Stimulated activated CD4-positive, alpha-beta T cell treated with anti-CD3 and anti-CD28 coated beads, Interleukin-2, amount 100 ng/mL, for 48 hours (primary cell): ENCODE measurements around the gene SFTPD.
"Not testable (repeated sequence)": the region's sequence is repeated elsewhere in the genome, so short reads cannot be mapped to it uniquely, and the experiment has no call there.

Experiments used
- DNase-seq, 2 donors: peaks; one replicate each; pipeline ENCODE4 v3.0.0-alpha.2; 2020

Gene SFTPD

GRCh38 chr10:79948976-79949722, at the start of gene SFTPD:
SFTPD (minus strand) TSS chr10:79949105; CDS start chr10:79946659, 2,446 bp downstream.
- DNase-seq: no peak

- DNase-seq: no peak
Measured at GRCh38 chr10:79995979-79996634, 47.2 kb upstream of the SFTPD start.

- no peak for DNase-seq
Measured at GRCh38 chr10:79994556-79994955, 45.7 kb upstream of the SFTPD start.

- not testable (repeated sequence) for DNase-seq
Measured at GRCh38 chr10:79988199-79988598, 39.3 kb upstream of the SFTPD start.

- DNase-seq: not testable (repeated sequence)
Measured at GRCh38 chr10:79986661-79987060, 37.8 kb upstream of the SFTPD start.

GRCh38 chr10:79985481-79986072, 36.7 kb upstream of the SFTPD start:
- no peak for DNase-seq

- peak; percentile 30 to 41 for DNase-seq
Measured at GRCh38 chr10:79984851-79985250, 35.9 kb upstream of the SFTPD start.

GRCh38 chr10:79983286-79983909, 34.5 kb upstream of the SFTPD start:
- DNase-seq: no peak

- DNase-seq: no peak
Measured at GRCh38 chr10:79982861-79983260, 34.0 kb upstream of the SFTPD start.

- peak in 1 of 2 donors; percentile 7 for DNase-seq
Measured at GRCh38 chr10:79982362-79982800, 33.5 kb upstream of the SFTPD start.

- peak; percentile 12 to 19 for DNase-seq
Measured at GRCh38 chr10:79981450-79982361, 32.8 kb upstream of the SFTPD start.

GRCh38 chr10:79980711-79981110, 31.8 kb upstream of the SFTPD start:
- DNase-seq: no peak

GRCh38 chr10:79979976-79980687, 31.2 kb upstream of the SFTPD start:
- DNase-seq: no peak

GRCh38 chr10:79979310-79979975, 30.5 kb upstream of the SFTPD start:
- no peak for DNase-seq

GRCh38 chr10:79976999-79977398, 28.1 kb upstream of the SFTPD start:
- no peak for DNase-seq

GRCh38 chr10:79970062-79970461, 21.2 kb upstream of the SFTPD start:
- no peak for DNase-seq

GRCh38 chr10:79947787-79948424, 999 bp downstream of the SFTPD start:
- no peak for DNase-seq

GRCh38 chr10:79947083-79947415, 1.9 kb downstream of the SFTPD start:
- no peak for DNase-seq

- no peak for DNase-seq
Measured at GRCh38 chr10:79946271-79947082, 2.4 kb downstream of the SFTPD start.
